Hepatocyte (in vitro differentiated cells): ENCODE measurements around the gene PKP4. TPM values are rescaled to one million over a fixed set of nuclear protein-coding genes. Genes with fewer than 3 reads are reported as not detected.
"Not testable (repeated sequence)": the region's sequence is repeated elsewhere in the genome, so short reads cannot be mapped to it uniquely, and the experiment has no call there.

Source experiments
- DNase-seq: peaks from one replicate; pipeline ENCODE4 v3.0.0-alpha.2; 2016; ENCODE audit warnings: low spot score
- H2AFZ ChIP-seq: fragments of 200-600 bp; sonication (generic); 2 replicates; pipeline ENCODE4 v1.6.0; 2016; ENCODE audit warnings: antibody characterized with exemption, mild to moderate bottlenecking
- H3K27ac ChIP-seq: fragments of 200-600 bp; sonication (generic); 2 replicates; pipeline ENCODE4 v1.5.1; 2016; ENCODE audit warnings: mild to moderate bottlenecking
- H3K27me3 ChIP-seq: fragments of 200-600 bp; sonication (generic); 2 replicates; pipeline ENCODE4 v1.6.1; 2016
- H3K36me3 ChIP-seq: fragments of 200-600 bp; sonication (generic); replicated peaks from 2 replicates; pipeline ENCODE4 v1.5.1; 2016; ENCODE audit warnings: low read depth; ENCODE audit not compliant: insufficient read depth
- H3K4me1 ChIP-seq: fragments of 200-600 bp; sonication (generic); 2 replicates; pipeline ENCODE4 v1.5.1; 2016; ENCODE audit warnings: mild to moderate bottlenecking, moderate library complexity; ENCODE audit not compliant: insufficient read depth
- H3K4me2 ChIP-seq: fragments of 200-600 bp; sonication (generic); 2 replicates; pipeline ENCODE4 v1.6.0; 2016
- H3K4me3 ChIP-seq: fragments of 200-600 bp; sonication (generic); 2 replicates; pipeline ENCODE4 v1.5.1; 2016; ENCODE audit warnings: mild to moderate bottlenecking
- H3K79me2 ChIP-seq: fragments of 200-600 bp; sonication (generic); 2 replicates; pipeline ENCODE4 v1.6.0; 2017; ENCODE audit warnings: mild to moderate bottlenecking
- H3K9me2 ChIP-seq: fragments of 200-600 bp; sonication (generic); replicated peaks from 2 replicates; pipeline ENCODE4 v1.6.0; 2017; ENCODE audit warnings: mild to moderate bottlenecking; ENCODE audit not compliant: insufficient read depth
- H3K9me3 ChIP-seq: fragments of 200-600 bp; sonication (generic); 2 replicates; pipeline ENCODE4 v1.5.1; 2016; ENCODE audit warnings: low read depth, mild to moderate bottlenecking
- H4K20me1 ChIP-seq: fragments of 200-600 bp; sonication (generic); 2 replicates; pipeline ENCODE4 v1.6.0; 2016; ENCODE audit warnings: mild to moderate bottlenecking; ENCODE audit not compliant: insufficient read depth, poor library complexity, severe bottlenecking
- EZH2 ChIP-seq: fragments of 200-600 bp; sonication (generic); IDR thresholded peaks from 2 replicates; pipeline ENCODE4 v1.6.1; 2016; ENCODE audit warnings: antibody characterized with exemption, mild to moderate bottlenecking, borderline replicate concordance
- EZH2phosphoT487 ChIP-seq: fragments of 200-600 bp; sonication (generic); IDR thresholded peaks from one replicate; pipeline ENCODE4 v1.6.1; 2018; ENCODE audit warnings: antibody characterized with exemption, mild to moderate bottlenecking, low read depth, moderate library complexity; ENCODE audit not compliant: unreplicated experiment, severe bottlenecking
- WGBS: methylation state at CpG from one replicate; pipeline ENCODE4 v1.1.6; 2016; ENCODE audit warnings: low lambda C conversion rate; ENCODE audit errors: missing lambda C conversion rate; 5-methylcytosine and 5-hydroxymethylcytosine counted together
- polyA plus RNA-seq: library from polyadenylated mRNA; unstranded; fragments of >200 nt; fragmentation: Nextera tagmentation; extraction: Ambion mirVana; gene quantifications from 2 replicates; pipeline ENCODE4 v1.2.1, GENCODE V29; 2016
- total RNA-seq: library from RNA; depleted of rRNA; stranded (reverse); fragments of >200 nt; gene quantifications from 2 replicates; pipeline ENCODE4 v1.2.3, GENCODE V29; 2014
- TF ChIP-seq, protein P1 (sequence below): fragments of 200-600 bp; sonication (generic); IDR thresholded peaks from 2 replicates; pipeline ENCODE4 v1.5.1; 2016; ENCODE audit warnings: antibody characterized with exemption, mild to moderate bottlenecking; ENCODE audit not compliant: poor library complexity

Gene PKP4
- total and polyA plus RNA-seq, 2 experiments from 2014 or later = 10.6 to 32.2 TPM

DNA sequence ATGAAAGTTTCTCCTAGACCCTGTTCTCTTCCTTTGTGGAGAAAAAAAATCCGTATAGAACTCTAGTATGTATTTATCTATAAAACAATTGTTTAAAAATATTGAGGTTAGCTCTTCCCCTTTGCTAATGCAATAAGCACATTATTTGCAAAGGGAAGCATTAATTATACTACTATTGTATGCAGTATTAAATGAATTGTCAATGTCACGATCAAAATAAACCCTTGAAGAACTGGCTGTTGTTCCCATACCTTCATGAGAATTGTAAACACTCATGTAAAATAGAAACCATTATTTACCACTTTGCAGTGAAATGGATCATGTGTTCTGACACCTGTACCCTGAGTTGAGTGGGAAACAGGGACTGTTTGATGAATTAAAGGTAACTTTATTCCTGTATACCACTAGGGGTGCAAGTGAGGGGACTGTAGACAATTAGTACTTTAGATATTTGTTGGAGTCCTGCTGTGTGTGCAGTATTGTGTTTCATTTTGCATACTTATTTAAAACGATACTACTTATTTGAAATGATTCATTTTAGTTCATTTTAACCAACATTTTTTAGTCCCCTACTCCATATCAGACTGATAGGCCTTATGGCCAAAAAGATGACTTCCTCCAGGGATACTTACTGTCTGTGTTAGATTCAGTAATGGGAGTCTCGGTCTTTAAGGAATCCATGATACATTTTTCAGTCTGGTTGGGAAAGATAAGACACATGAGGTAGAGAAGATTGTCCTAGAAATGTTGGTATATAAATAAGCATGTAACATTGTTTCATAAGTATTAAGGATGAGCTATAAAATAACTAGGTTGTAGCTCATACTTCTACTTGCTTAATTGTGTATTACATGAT lies 7.9 kb downstream of the PKP4 start:
- H3K27me3 ChIP-seq = no peaks in the 10 kb centered on the region
- no peak overlapping the region for H3K27ac ChIP-seq
- TF ChIP-seq EZH2 = no peak
- TF ChIP-seq, protein P1, sequence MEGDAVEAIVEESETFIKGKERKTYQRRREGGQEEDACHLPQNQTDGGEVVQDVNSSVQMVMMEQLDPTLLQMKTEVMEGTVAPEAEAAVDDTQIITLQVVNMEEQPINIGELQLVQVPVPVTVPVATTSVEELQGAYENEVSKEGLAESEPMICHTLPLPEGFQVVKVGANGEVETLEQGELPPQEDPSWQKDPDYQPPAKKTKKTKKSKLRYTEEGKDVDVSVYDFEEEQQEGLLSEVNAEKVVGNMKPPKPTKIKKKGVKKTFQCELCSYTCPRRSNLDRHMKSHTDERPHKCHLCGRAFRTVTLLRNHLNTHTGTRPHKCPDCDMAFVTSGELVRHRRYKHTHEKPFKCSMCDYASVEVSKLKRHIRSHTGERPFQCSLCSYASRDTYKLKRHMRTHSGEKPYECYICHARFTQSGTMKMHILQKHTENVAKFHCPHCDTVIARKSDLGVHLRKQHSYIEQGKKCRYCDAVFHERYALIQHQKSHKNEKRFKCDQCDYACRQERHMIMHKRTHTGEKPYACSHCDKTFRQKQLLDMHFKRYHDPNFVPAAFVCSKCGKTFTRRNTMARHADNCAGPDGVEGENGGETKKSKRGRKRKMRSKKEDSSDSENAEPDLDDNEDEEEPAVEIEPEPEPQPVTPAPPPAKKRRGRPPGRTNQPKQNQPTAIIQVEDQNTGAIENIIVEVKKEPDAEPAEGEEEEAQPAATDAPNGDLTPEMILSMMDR = peak; percentile 38
- no peak for TF ChIP-seq EZH2phosphoT487
- peak; percentile 15 for DNase-seq
- H2AFZ ChIP-seq = no peak overlapping the region
- no peaks in the 10 kb centered on the region for H3K9me2 ChIP-seq
- 93% methylated on average over 4 of the region's 4 CpGs for WGBS
- H3K4me2 ChIP-seq = no peak overlapping the region
- H3K36me3 ChIP-seq = no peaks in the 10 kb centered on the region
- H3K79me2 ChIP-seq = peaks cover 94% of the 10 kb centered on the region
- no peaks in the 10 kb centered on the region for H3K9me3 ChIP-seq
- no peak overlapping the region for H3K4me3 ChIP-seq
- no peaks in the 10 kb centered on the region for H3K4me1 ChIP-seq
- H4K20me1 ChIP-seq = peaks cover 19% of the 10 kb centered on the region

DNA sequence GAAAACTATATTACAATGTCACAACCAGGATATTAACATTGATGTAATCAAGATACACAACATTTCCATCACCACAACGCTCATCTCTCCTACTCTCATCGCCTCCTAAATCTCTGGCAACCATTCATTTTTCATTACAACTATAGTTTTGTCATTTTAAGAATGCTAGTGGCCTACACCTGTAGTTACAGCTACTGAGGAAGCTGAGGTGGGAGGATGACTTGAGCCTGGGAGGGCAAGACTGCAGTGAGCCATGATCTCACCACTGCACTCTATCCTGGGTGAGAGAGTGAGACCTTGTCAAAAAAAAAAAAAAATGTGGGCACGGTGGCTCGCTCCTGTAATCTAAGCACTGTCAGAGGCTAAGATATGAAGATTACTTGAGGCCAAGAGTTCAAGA lies 10.5 kb downstream of the PKP4 start:
- DNase-seq = no peak
- no peaks in the 10 kb centered on the region for H3K4me1 ChIP-seq
- H3K4me2 ChIP-seq = no peak overlapping the region
- no peak overlapping the region for H3K4me3 ChIP-seq
- WGBS = 97% methylated on average over 4 of the region's 4 CpGs
- no peaks in the 10 kb centered on the region for H3K9me2 ChIP-seq
- TF ChIP-seq EZH2phosphoT487 (no peak), EZH2 (no peak)
- TF ChIP-seq, protein P1 = no peak
- no peaks in the 10 kb centered on the region for H3K36me3 ChIP-seq
- H3K27me3 ChIP-seq = no peaks in the 10 kb centered on the region
- no peak overlapping the region for H2AFZ ChIP-seq
- no peak overlapping the region for H3K27ac ChIP-seq
- H3K79me2 ChIP-seq = peaks cover 80% of the 10 kb centered on the region
- peaks cover 7% of the 10 kb centered on the region for H4K20me1 ChIP-seq
- H3K9me3 ChIP-seq = no peaks in the 10 kb centered on the region

DNA sequence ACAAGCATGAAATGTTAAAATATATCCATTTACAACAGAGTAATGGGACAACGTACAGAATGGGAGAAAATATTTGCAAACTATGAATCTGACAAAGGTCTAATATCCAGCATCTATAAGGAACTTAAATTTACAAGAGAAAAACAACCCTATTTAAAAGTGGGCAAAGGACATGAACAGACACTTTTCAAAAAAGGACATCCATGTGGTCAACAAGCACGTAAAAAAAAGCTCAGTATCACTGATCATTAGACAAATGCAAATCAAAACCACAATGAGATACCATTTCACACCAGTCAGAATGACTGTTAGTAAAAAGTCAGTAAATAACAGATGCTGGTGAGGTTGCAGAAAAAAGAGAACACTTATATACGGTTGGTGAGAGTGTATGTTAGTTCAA lies 16.1 kb downstream of the PKP4 start:
- WGBS = 100% methylated on average over 3 of the region's 3 CpGs
- not testable (repeated sequence) for H3K36me3 ChIP-seq, H3K4me3 ChIP-seq, H3K27ac ChIP-seq, H3K4me2 ChIP-seq, H3K9me2 ChIP-seq, DNase-seq, H2AFZ ChIP-seq, H3K4me1 ChIP-seq, H3K27me3 ChIP-seq, H3K9me3 ChIP-seq, H4K20me1 ChIP-seq
- H3K79me2 ChIP-seq = peaks cover 33% of the 10 kb centered on the region

DNA sequence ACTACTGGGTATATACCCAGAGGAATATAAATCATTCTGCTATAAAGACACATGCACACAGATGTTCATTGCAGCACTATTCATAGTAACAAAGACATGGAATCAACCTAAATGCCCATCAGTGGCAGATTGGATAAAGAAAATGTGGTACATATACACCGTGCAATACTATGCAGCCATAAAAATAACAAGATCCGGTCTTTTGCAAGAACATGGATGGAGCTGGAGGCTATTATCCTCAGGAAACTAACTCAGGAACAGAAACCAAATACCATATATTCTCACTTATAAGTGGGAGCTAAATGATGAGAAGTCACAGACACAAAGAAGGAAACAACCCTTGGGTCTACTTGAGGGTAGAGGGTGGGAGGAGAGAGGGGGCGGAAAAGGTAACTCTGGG lies 16.5 kb downstream of the PKP4 start:
- H3K9me3 ChIP-seq, H3K4me2 ChIP-seq, H3K27ac ChIP-seq, H3K4me1 ChIP-seq, H2AFZ ChIP-seq, H3K4me3 ChIP-seq, H3K36me3 ChIP-seq, H3K27me3 ChIP-seq, DNase-seq, H4K20me1 ChIP-seq, H3K9me2 ChIP-seq: not testable (repeated sequence)
- peaks cover 28% of the 10 kb centered on the region for H3K79me2 ChIP-seq
- 96% methylated on average over 3 of the region's 3 CpGs for WGBS
